ENCODE data around the gene SEC16A. TPM values are rescaled to one million over a fixed set of nuclear protein-coding genes. Genes with fewer than 3 reads are reported as not detected.

SEC16A gene
- total RNA-seq, 1 donor from 2014 or later: 66.1 TPM

DNA sequence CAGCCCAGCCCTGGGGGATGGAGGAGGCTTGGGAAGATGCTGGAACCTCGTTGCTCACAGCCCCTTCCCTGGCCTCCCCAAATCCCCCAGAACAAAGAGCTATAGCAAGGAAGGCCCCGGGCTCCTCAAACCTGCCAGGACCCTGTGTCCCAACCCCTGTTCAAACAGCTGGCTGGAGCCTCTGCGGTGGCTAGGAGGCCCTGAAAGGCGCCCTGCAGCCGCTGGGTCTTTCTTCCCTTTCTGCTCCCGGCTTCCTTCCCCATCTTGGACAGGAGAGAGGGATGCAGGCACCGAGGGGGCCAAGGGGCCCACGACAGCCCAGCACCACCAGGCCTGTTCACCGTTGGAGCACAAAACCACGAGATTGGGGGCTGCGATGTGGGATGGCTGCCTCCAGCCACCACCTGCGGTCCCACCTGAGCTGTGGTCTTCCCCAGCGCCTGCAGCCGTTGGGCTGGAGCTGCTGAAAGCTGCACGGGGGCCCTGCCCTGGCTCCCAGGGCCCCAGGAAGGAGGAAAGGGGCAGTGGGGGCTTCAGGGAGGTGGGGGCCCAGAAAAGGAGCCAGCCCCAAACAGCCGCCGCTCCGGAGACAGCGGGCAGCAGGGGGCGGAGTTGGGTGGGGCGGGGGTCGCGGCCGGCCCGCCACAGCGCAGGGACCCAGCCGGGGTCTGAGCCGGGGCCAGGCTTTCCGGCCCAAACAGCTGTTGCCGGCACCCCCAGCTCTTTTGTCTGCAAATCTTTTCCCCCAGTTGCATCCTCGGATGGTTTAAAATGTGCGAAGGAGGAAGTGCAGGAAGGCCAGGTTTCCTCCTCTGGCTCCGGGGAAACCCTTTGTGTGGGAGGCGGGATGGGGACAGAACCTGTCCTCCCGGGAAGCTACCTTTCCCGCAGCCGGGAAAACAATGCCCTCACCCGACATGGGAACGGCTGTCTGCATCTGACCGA is 46.9 kb upstream of the SEC16A start:
- peak overlapping the region in 1 of 2 donors; percentile 9 for H3K27ac ChIP-seq
- no peak overlapping the region for H3K4me3 ChIP-seq
- peaks cover 0 to 25% of the 10 kb centered on the region in 2 donors for H3K4me1 ChIP-seq
- TF ChIP-seq, protein P1, sequence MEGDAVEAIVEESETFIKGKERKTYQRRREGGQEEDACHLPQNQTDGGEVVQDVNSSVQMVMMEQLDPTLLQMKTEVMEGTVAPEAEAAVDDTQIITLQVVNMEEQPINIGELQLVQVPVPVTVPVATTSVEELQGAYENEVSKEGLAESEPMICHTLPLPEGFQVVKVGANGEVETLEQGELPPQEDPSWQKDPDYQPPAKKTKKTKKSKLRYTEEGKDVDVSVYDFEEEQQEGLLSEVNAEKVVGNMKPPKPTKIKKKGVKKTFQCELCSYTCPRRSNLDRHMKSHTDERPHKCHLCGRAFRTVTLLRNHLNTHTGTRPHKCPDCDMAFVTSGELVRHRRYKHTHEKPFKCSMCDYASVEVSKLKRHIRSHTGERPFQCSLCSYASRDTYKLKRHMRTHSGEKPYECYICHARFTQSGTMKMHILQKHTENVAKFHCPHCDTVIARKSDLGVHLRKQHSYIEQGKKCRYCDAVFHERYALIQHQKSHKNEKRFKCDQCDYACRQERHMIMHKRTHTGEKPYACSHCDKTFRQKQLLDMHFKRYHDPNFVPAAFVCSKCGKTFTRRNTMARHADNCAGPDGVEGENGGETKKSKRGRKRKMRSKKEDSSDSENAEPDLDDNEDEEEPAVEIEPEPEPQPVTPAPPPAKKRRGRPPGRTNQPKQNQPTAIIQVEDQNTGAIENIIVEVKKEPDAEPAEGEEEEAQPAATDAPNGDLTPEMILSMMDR (IDR thresholded peaks at IDR 0.05): no peak
- no peaks in the 10 kb centered on the region for H3K27me3 ChIP-seq
- intact Hi-C loops (cut with DNase I): loop anchor here (10.0 kb wide), 1 partner anchor 45 kb away; no protein-coding TSS in a partner anchor
- no peak for DNase-seq (ENCODE audit: low spot score in 2 of 2)
- H3K9me3 ChIP-seq: no peaks in the 10 kb centered on the region
- peaks cover 0 to 4% of the 10 kb centered on the region in 2 donors for H3K36me3 ChIP-seq

DNA sequence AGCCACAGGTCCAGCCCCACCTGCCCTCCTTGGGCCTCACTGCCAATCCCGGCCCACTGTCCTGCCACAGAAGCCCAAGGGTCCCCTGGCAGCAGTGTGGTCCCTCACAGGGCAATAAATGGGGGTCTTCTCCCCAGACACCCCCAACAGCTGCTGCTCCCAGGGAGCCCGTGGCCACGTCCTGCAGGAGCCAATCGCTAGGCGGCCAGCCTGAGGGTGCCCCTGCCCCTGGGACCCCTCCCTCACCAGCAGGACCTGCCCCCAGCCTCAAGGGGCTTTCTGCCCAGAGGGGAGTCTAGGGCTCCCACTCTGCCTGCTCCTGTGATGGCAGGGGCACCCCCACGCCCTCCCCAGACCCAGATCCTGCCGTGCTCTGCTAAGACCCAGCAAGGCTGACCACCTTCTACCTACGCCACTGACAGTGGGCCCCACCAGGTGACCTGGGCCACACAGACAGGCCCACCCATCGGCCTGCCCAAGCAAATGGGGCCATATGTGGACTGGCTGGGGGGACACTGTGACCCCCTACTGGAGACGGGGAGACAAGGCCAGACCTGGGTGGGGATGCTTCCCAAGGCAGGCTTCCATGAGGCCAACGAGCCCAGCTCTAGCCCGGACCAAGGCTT is 46.0 kb upstream of the SEC16A start:
- no peak for DNase-seq (ENCODE audit: low spot score in 2 of 2)
- H3K36me3 ChIP-seq: peaks cover under 1 to 1% of the 10 kb centered on the region in 2 donors
- no peaks in the 10 kb centered on the region for H3K9me3 ChIP-seq
- H3K4me1 ChIP-seq: peaks cover 0 to 25% of the 10 kb centered on the region in 2 donors
- H3K27ac ChIP-seq: peak overlapping the region in 1 of 2 donors; percentile 9
- TF ChIP-seq, protein P1 (IDR thresholded peaks at IDR 0.05): no peak
- intact Hi-C loops (cut with DNase I): loop anchor here (10.0 kb wide), 1 partner anchor 46 kb away; no protein-coding TSS in a partner anchor
- no peak overlapping the region for H3K4me3 ChIP-seq
- no peaks in the 10 kb centered on the region for H3K27me3 ChIP-seq

DNA sequence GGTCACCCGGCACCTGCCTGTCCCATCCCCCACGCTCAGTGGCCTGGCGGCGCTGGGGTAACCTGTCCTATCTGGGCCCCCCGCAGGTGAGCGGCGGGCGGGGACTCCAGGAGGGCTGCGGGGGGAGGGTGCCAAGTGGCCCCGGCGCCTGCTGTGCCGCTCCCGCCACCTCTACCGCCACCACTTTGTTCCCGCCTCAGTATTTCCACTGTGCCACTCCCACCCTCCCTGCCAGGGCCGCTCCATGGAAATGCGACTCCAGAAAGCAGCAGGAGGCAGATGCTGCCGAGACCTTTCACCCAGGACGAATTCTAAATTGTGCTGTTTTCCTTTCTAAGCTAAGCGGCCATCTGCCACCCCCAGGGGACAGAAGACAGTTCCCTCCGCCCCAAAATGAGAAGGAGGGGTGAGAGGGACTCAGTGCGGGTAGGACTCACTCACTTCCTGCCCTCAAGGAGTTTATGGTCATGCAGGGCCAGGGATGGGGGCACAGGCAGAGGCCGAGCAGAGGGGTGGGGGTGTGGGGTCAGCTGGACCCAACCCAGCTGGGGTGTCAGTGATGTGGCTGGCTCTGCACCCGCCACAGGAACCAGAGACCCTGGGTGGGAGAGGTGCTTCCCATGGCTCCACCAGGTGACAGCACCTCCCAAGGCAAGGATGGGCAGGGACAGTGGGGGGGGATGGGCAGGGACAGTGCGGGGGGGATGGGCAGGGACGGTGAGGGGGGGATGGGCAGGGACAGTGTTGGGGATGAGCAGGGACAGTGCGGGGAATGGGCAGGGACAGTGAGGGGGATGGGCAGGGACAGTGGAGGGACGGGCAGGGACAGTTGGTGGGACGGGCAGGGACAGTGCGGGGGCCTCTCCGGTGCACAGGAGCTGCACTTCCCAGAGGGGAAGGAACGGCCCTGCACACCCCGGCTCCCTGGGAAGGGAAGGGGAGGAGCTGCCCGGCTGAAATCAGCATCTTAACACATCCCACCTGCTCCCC is 45.2 kb upstream of the SEC16A start:
- H3K4me1 ChIP-seq: peaks cover 0 to 25% of the 10 kb centered on the region in 2 donors
- intact Hi-C loops (cut with DNase I): loop anchor here (10.0 kb wide), 1 partner anchor 47 kb away; no protein-coding TSS in a partner anchor
- peaks cover 9% of the 10 kb centered on the region in 2 donors for H3K36me3 ChIP-seq
- no peak for DNase-seq (ENCODE audit: low spot score in 2 of 2)
- no peaks in the 10 kb centered on the region for H3K27me3 ChIP-seq
- TF ChIP-seq, protein P1 (IDR thresholded peaks at IDR 0.05): no peak
- H3K4me3 ChIP-seq: no peak overlapping the region
- no peaks in the 10 kb centered on the region for H3K9me3 ChIP-seq
- H3K27ac ChIP-seq: peak overlapping the region in 1 of 2 donors; percentile 9

DNA sequence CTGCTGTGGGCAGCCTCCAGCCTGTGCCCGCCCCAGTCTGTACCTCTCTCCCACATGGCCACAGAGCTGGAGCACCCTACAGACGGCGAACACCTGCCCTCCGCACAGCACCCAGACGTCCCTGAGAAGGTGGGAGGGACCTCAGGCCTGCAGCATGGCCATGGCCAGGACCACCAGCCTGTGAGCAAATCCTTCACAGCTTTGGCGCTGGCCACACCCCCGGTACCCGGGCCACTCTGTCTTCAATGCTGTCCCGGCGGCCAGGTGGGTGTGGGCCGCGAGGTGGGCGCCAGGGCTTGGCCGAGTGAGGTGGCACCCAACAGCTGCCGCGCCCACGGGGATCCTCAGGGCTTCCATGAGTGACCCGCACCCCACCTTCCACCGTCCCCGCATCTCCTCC is 44.3 kb upstream of the SEC16A start:
- Histone ChIP-seq H3K9me3 (no peaks in the 10 kb centered on the region), H3K27me3 (no peaks in the 10 kb centered on the region), H3K36me3 (peaks cover 17 to 18% of the 10 kb centered on the region in 2 donors), H3K4me3 (no peak overlapping the region), H3K4me1 (peaks cover 0 to 25% of the 10 kb centered on the region in 2 donors), H3K27ac (peak overlapping the region in 1 of 2 donors; percentile 33)
- intact Hi-C loops (cut with DNase I): loop anchor here (10.0 kb wide), 1 partner anchor 48 kb away; no protein-coding TSS in a partner anchor
- TF ChIP-seq, protein P1 (IDR thresholded peaks at IDR 0.05): no peak
- DNase-seq (ENCODE audit: low spot score in 2 of 2): no peak
